Thyroid gland (tissue), 4 donors: ENCODE results near the gene ERAS. TPM values are rescaled to one million over a fixed set of nuclear protein-coding genes. Genes with fewer than 3 reads are reported as not detected.
"Not testable (repeated sequence)": the region's sequence is repeated elsewhere in the genome, so short reads cannot be mapped to it uniquely, and the experiment has no call there.

Experiments used
- DNase-seq, 2 donors: peaks; one replicate each; pipeline ENCODE4 v3.0.0-alpha.2; 2019
- H3K27ac ChIP-seq, 3 donors: fragments of 200-600 bp; sonication (generic); 1 replicate in 2 of 3; 2 replicates in 1 of 3; pipeline ENCODE4 v1.5.1; 2016 to 2019; ENCODE audit warnings: mild to moderate bottlenecking in 1 of 3, moderate library complexity in 1 of 3
- H3K27me3 ChIP-seq: fragments of 200-600 bp; sonication (generic); one replicate; pipeline ENCODE4 v1.5.1; 2019
- H3K36me3 ChIP-seq, 2 donors: fragments of 200-600 bp; sonication (generic); one replicate each; pipeline ENCODE4 v1.5.1; 2016 to 2019
- H3K4me1 ChIP-seq, 2 donors: fragments of 200-600 bp; sonication (generic); one replicate each; pipeline ENCODE4 v1.5.1; 2017 to 2019
- H3K4me3 ChIP-seq, 3 donors: fragments of 200-600 bp; sonication (generic); replicated peaks in 1 of 3; 1 replicate in 2 of 3; 2 replicates in 1 of 3; pipeline ENCODE4 v1.5.1; 2016; ENCODE audit warnings: mild to moderate bottlenecking in 1 of 3
- H3K9me3 ChIP-seq: fragments of 200-600 bp; sonication (generic); one replicate; pipeline ENCODE4 v1.5.1; 2017
- CTCF ChIP-seq, 6 experiments: fragments of 200-600 bp in 3 of 6; fragments of 450-650 bp in 3 of 6; sonication (generic) in 3 of 6; IDR thresholded peaks; one replicate each; pipeline ENCODE4 v1.5.1; 2016 to 2019; ENCODE audit warnings: antibody characterized with exemption in 6 of 6, mild to moderate bottlenecking in 2 of 6, inconsistent platforms in 1 of 6, moderate library complexity in 1 of 6
- POLR2A ChIP-seq, 2 donors: fragments of 450-650 bp; IDR thresholded peaks; one replicate each; pipeline ENCODE4 v1.6.1; 2017; ENCODE audit warnings: antibody characterized with exemption in 2 of 2, mild to moderate bottlenecking in 2 of 2, moderate library complexity in 1 of 2
- WGBS, 2 donors: methylation state at CpG; one replicate each; pipeline ENCODE4 v1.1.5; 2017; 5-methylcytosine and 5-hydroxymethylcytosine counted together
- intact Hi-C: fragments of 100-400 bp; cut with DNase I; formaldehyde crosslinking; loops from one replicate; pipeline ENCODE4 v1.15.1; 2023
- small RNA-seq: library from RNA; depleted of rRNA; stranded (forward); fragments of <200 nt; gene quantifications from one replicate; pipeline ENCODE3, GENCODE V24; 2016
- total RNA-seq, 4 donors: library from RNA; depleted of rRNA; stranded (reverse); fragments of >200 nt; gene quantifications; one replicate each; pipeline ENCODE4 v1.2.3, GENCODE V29; 2016

The ERAS gene
- total RNA-seq, 4 donors from 2014 or later, result not detected

GRCh38 chrX:48852857-48853256 is 26.5 kb downstream of the ERAS start:
- no peaks in the 10 kb centered on the region for H3K27me3 ChIP-seq
- no peak overlapping the region for H3K27ac ChIP-seq
- no peaks in the 10 kb centered on the region for H3K4me1 ChIP-seq
- no peaks in the 10 kb centered on the region for H3K36me3 ChIP-seq
- no peak for DNase-seq
- H3K4me3 ChIP-seq, result no peak overlapping the region
- intact Hi-C loops, result no loop called here
- 73 to 82% methylated on average over 5 to 6 of the region's 7 CpGs for WGBS, 2 donors
- TF ChIP-seq CTCF (IDR thresholded peaks at IDR 0.05) (no peak), POLR2A (IDR thresholded peaks at IDR 0.05) (no peak)
- no peaks in the 10 kb centered on the region for H3K9me3 ChIP-seq

- H3K4me3 ChIP-seq, H3K27me3 ChIP-seq, DNase-seq, H3K27ac ChIP-seq, intact Hi-C loops, H3K36me3 ChIP-seq, H3K4me1 ChIP-seq, H3K9me3 ChIP-seq: not testable (repeated sequence)
These were observed 27.2 kb downstream of the ERAS start for GRCh38 chrX:48853494-48853893.

- H3K27me3 ChIP-seq, H3K9me3 ChIP-seq, H3K4me3 ChIP-seq, H3K27ac ChIP-seq, intact Hi-C loops, DNase-seq, H3K4me1 ChIP-seq, H3K36me3 ChIP-seq: not testable (repeated sequence)
- WGBS, 2 donors, result 88 to 91% methylated on average over 8 to 11 of the region's 12 CpGs
These were observed 27.9 kb downstream of the ERAS start for GRCh38 chrX:48854121-48854804.

- Histone ChIP-seq H3K27ac (no peak overlapping the region), H3K4me1 (no peaks in the 10 kb centered on the region), H3K9me3 (no peaks in the 10 kb centered on the region), H3K4me3 (no peak overlapping the region), H3K36me3 (no peaks in the 10 kb centered on the region), H3K27me3 (no peaks in the 10 kb centered on the region)
- whole genome bisulfite sequencing, 2 donors, result 45% methylated on average over 5 of the region's 5 CpGs
- DNase-seq, result no peak
- intact Hi-C loops, result no loop called here
- TF ChIP-seq POLR2A (IDR thresholded peaks at IDR 0.05) (no peak), CTCF (IDR thresholded peaks at IDR 0.05) (no peak)
These were observed 28.6 kb downstream of the ERAS start for GRCh38 chrX:48854898-48855297.

- WGBS, 2 donors, result 57 to 61% methylated on average over 4 of the region's 4 CpGs
- H3K27me3 ChIP-seq, result no peaks in the 10 kb centered on the region
- H3K4me1 ChIP-seq, result no peaks in the 10 kb centered on the region
- no peak for DNase-seq
- no peak overlapping the region for H3K27ac ChIP-seq
- no peak overlapping the region for H3K4me3 ChIP-seq
- no peaks in the 10 kb centered on the region for H3K36me3 ChIP-seq
- H3K9me3 ChIP-seq, result no peaks in the 10 kb centered on the region
- TF ChIP-seq CTCF (IDR thresholded peaks at IDR 0.05), result no peak
- no peak for TF ChIP-seq POLR2A (IDR thresholded peaks at IDR 0.05)
- intact Hi-C loops, result no loop called here
These were observed 37.9 kb downstream of the ERAS start for GRCh38 chrX:48864210-48864609.

- H3K4me1 ChIP-seq, H3K27ac ChIP-seq, H3K27me3 ChIP-seq, H3K36me3 ChIP-seq, intact Hi-C loops, H3K4me3 ChIP-seq, DNase-seq, H3K9me3 ChIP-seq: not testable (repeated sequence)
- 64 to 67% methylated on average over 1 of the region's 2 CpGs for WGBS, 2 donors
These were observed 45.7 kb downstream of the ERAS start for GRCh38 chrX:48872017-48872416.

GRCh38 chrX:48876944-48877343 is 50.6 kb downstream of the ERAS start:
- intact Hi-C loops, H3K4me1 ChIP-seq, H3K36me3 ChIP-seq, H3K9me3 ChIP-seq, H3K4me3 ChIP-seq, H3K27ac ChIP-seq, H3K27me3 ChIP-seq, DNase-seq: not testable (repeated sequence)
- WGBS, 2 donors, result 52 to 62% methylated on average over 3 of the region's 4 CpGs

Small RNAs within 50 kb of the gene (small RNA-seq; reads per million reads assigned to genes)
- not detected for gene RNU6-29P

Other genes with a start within 250 kb of the ERAS start
- gene WDR13, start 229.0 kb upstream of the ERAS start, total RNA-seq, result 100 to 1,000 TPM; 134 to 181 (median 171) TPM
- gene WAS, start 142.7 kb upstream of the ERAS start, total RNA-seq, result 1 to 10 TPM; 1.4 to 4.8 (median 3.3) TPM
- gene SUV39H1, start 129.8 kb upstream of the ERAS start, total RNA-seq, result 1 to 10 TPM; 2.7 to 8.6 (median 7.1) TPM
- gene GLOD5, start 64.8 kb upstream of the ERAS start, total RNA-seq, result 1 to 10 TPM in 2 of 4 donors, not detected in 2; 1.2 to 3.3 TPM
- not detected for gene GATA1, start 39.9 kb upstream of the ERAS start, total RNA-seq
- gene HDAC6, start 24.4 kb upstream of the ERAS start, total RNA-seq, result 100 to 1,000 TPM in 1 of 4 donors, 10 to 100 TPM in 3; 80.4 to 124 (median 90.5) TPM
- 1 to 10 TPM; 1.5 to 4.0 (median 3.4) TPM for gene PCSK1N, start 9.1 kb downstream of the ERAS start, total RNA-seq
- 10 to 100 TPM; 34.3 to 53.1 (median 41.2) TPM for gene TIMM17B, start 71.3 kb downstream of the ERAS start, total RNA-seq
- 10 to 100 TPM; 52.4 to 76.2 (median 57.2) TPM for gene PQBP1, start 71.4 kb downstream of the ERAS start, total RNA-seq
- 10 to 100 TPM; 26.9 to 47.8 (median 32.3) TPM for gene SLC35A2, start 85.1 kb downstream of the ERAS start, total RNA-seq
- gene PIM2, start 92.5 kb downstream of the ERAS start, total RNA-seq, result 10 to 100 TPM in 1 of 4 donors, 1 to 10 TPM in 3; 4.8 to 12.1 (median 5.9) TPM
- gene OTUD5, start 131.1 kb downstream of the ERAS start, total RNA-seq, result 10 to 100 TPM; 33.9 to 52.4 (median 43.3) TPM
- 1 to 10 TPM in 3 of 4 donors, under 1 TPM in 1; 0.54 to 1.6 (median 1.1) TPM for gene KCND1, start 145.3 kb downstream of the ERAS start, total RNA-seq
- gene GRIPAP1, start 175.8 kb downstream of the ERAS start, total RNA-seq, result 10 to 100 TPM; 30.6 to 33.9 (median 33.4) TPM
- gene TFE3, start 216.8 kb downstream of the ERAS start, total RNA-seq, result 100 to 1,000 TPM in 3 of 4 donors, 10 to 100 TPM in 1; 68.4 to 160 (median 118) TPM
- gene CCDC120, start 232.5 kb downstream of the ERAS start, total RNA-seq, result 10 to 100 TPM in 1 of 4 donors, 1 to 10 TPM in 3; 5.1 to 14.4 (median 6.3) TPM
- gene PRAF2, start 247.5 kb downstream of the ERAS start, total RNA-seq, result 10 to 100 TPM; 19.2 to 32.9 (median 22.1) TPM